ENCODE results near the gene ELL.
"Not testable (repeated sequence)": the region's sequence is repeated elsewhere in the genome, so short reads cannot be mapped to it uniquely, and the experiment has no call there.

ELL gene

DNA sequence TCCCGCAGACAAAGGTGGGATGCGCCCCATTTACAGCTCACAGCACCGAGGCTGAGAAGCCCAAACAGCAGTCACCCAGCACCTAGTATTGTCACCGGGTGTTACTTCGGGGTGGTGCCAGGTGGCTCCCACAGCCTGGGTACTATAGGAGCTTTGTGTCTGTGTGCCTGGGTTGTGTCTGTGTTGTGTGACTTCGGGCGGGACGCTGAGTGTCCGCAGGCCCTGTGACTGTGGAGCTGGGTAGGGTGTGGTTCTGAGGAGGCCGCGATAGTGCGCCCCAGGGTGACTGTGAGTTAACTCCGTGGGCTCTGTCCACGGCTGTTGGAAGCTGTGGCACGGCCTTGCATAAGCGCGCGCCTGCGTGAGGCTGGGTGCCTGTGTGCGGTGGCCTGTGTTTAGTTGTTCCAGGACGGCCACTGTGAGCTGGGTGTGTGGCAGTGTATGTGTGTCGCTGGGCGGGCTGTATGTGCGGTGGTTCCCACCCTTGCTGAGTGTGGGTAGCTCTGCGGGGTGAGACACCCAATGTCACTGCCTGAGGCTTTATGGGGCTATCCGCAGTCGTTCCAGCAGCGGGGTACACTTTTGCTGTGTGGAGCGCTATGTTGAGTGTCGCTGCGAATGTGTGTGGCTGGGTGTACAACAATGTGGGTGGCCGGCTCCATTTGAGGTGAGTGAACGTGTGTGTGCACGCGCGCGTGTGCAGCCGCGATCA, 103.2 kb downstream of the ELL start:
- no peak for DNase-seq

GRCh38 chr19:18418029-18418482, 103.8 kb downstream of the ELL start:
- DNase-seq = no peak

DNA sequence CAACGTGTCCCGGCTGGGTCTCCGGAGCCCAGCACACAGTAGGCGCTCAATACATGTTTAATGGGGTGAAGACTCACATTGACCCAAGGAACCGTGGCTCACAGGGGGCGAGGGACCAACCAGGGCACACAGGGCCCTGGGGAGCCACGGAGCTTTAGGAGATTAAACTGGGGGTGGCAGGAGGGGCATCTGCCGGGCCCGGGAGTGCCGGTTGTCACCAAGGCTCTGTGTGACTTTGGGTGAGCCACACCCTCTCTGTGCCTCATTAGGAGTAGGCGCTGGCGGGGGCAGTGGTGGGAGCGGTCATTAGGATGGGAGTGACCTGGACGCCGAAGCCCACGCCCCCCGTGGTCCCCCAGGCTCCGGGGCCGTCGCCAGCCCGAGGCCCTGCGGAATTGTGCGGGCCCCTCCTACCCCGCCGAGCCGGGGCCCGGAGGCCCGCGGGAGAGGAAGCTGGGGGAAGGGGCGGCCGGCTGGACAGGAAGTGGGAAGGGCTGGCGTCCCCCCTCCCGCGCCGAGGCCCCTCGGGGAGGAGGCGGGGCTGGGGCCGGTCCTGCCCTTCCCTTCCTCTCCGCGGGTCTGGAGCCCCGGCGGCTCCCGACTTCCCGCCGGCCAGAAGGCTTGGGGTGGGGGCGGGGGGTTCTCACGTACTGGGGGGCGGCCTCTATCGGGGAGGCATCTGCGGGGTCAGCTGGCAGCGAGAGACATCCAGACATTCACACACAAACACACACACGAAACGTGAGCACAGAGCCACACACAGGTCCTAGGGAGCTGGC, 104.4 kb downstream of the ELL start:
- DNase-seq = peak; percentile 72

GRCh38 chr19:18416778-18417249, 105.1 kb downstream of the ELL start:
- peak; percentile 84 for DNase-seq

DNA sequence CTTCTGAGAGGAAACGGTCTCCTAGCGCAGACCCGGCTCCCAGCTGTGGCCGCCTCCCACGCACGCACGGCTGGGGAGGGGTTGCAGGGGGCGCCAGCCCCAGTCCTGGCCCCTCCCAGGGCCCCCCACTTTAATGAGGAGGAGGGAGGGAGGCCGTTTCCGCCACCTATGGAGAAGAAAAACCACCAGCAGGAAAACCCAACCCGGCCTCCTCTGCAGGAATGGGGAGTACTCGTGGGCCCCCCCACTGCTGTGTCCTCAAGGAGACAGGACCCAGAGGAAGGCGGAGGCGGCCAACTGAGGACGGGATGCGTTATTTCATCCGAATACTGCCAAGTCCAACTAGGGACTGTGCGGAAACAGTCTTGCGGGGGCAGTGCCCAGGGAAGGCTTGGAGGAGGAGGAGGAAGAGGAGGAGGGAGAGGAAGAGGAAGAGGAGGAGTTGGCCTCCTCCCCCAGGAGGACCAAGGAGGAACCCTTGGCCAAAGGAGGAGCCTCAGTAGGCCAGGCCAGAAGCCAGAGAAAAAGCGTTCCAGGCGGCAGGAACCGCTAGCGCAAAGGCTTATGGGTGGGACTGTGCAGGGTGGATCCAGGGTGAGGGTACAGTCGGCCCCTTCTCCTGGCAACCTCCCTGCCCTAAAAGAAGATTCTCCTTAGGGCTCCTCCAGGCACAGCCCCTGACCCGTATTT, 106.5 kb downstream of the ELL start:
- no peak for DNase-seq

DNA sequence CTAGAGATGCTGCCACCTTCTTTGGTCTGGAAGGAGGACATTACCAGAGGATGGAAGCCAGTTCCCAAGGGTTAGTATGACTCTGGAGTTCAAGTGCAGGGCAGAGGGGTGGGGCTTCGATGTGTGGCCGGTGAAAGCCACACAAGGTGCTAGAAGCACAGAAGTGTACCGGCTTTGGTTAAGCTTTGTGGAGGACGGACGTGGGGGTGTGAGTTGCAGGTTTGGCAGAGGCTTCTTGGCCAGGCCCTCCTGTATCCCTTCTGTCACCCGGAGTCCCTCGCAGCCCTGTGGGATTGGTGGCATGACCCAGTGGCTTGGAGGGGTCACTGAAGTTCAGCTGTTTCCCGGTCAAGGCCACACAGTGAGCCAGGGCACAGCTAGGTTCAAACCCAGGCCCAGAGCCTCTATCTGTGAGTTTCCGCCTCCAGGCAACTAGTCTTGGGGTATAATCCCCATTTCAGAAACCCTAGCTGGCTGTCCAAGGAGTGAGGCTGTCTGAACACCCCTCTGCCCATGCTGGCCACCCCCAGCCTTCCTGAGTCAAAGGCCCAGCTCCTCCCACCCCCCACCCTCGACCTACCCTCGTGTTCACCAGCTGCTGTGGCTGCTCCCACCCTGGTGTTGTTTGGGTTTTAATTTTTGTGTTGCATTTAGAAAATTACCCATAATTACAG, 107.2 kb downstream of the ELL start:
- DNase-seq = no peak

- no peak for DNase-seq
These were observed 109.1 kb downstream of the ELL start for GRCh38 chr19:18412610-18413239.

DNA sequence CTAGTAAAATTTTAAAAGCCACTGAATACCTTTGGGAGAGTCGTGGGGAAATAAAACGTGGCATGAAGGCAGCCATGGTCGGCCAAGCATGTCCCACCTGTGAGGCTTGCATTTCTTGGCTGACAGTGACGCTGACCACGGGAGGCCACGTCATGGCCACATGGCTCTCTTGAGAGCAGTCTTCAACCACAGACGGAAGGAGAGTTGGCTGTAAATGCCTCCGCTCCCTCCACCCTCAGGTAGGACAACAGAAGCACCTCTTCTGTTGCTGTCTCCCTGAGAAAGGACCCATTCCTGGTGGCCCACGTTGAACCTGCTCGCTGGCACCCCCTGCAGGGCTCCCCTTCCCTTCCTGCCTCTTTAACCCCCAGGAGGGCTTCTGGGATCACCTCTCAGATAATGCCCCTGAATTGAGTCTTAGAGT, 113.8 kb downstream of the ELL start:
- no peak for DNase-seq

GRCh38 chr19:18406749-18407148, 115.1 kb downstream of the ELL start:
- DNase-seq = no peak

- DNase-seq = not testable (repeated sequence)
These were observed 116.1 kb downstream of the ELL start for GRCh38 chr19:18405754-18406153.

- not testable (repeated sequence) for DNase-seq
These were observed 119.2 kb downstream of the ELL start for GRCh38 chr19:18402455-18403248.

GRCh38 chr19:18401580-18402112, 120.2 kb downstream of the ELL start:
- no peak for DNase-seq

DNA sequence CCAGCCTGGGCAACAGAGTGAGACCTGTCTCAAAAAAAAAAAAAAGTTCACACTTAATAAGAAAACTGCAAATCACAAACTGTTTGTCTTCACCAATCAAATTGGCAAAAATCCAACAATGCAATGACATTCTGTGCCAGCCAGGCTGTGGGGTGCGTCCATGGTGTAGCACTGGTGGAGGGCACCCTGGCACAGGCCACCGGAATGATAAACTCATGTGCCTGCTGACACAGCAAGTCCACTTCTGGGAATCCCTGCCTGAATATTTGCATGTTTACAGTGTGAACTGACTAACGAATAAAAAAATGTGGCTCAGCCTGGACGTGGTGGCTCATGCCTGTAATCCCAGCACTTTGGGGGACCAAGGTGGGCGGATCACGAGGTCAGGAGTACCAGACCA, 122.9 kb downstream of the ELL start:
- no peak for DNase-seq

- DNase-seq = no peak
These were observed 124.3 kb downstream of the ELL start, which contains the start of gene LRRC25 for GRCh38 chr19:18397242-18398202. Gene LRRC25, minus strand, starts transcription at chr19:18397622. Its CDS starts 659 bp downstream, at chr19:18396963.

GRCh38 chr19:18396471-18397241, 125.2 kb downstream of the ELL start:
- no peak for DNase-seq

DNA sequence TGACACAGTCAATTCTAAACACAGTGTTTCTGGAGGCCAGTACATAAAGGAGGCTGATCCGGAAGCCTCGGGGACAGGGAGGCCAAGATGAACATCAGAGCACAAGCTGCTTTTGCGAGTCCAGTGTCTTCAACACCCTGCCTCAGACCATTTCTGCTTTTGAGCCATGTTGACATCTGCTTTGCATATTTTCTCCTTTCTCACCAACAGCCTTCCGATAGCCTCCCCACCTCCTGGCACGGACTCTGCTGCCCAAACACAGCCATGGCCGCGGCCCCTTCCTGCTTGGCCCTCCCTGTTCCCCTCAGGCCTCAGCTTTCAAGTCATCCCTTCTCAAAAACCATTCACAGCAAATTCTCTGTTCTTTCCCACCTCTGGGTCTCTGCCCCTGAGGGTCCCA, 128.0 kb downstream of the ELL start:
- no peak for DNase-seq

GRCh38 chr19:18392926-18393325, 128.9 kb downstream of the ELL start:
- no peak for DNase-seq

Measured in activated CD4-positive, alpha-beta T cell treated with anti-CD3 and anti-CD28 coated beads, Interleukin-10, Interleukin-2, amounts not matched to agents 100 ng/mL and 50 ng/mL, durations not matched to agents 16 hours and 8 hours (primary cell).